GM18502 (cell line): ENCODE measurements around the gene PLCL1.

Experiments
- ATAC-seq: cut with Tn5 transposase; IDR thresholded peaks from one replicate; pipeline ENCODE4 v1.9.1; 2021; ENCODE audit warnings: mild to moderate bottlenecking; ENCODE audit not compliant: unreplicated experiment, poor library complexity

The PLCL1 gene

DNA sequence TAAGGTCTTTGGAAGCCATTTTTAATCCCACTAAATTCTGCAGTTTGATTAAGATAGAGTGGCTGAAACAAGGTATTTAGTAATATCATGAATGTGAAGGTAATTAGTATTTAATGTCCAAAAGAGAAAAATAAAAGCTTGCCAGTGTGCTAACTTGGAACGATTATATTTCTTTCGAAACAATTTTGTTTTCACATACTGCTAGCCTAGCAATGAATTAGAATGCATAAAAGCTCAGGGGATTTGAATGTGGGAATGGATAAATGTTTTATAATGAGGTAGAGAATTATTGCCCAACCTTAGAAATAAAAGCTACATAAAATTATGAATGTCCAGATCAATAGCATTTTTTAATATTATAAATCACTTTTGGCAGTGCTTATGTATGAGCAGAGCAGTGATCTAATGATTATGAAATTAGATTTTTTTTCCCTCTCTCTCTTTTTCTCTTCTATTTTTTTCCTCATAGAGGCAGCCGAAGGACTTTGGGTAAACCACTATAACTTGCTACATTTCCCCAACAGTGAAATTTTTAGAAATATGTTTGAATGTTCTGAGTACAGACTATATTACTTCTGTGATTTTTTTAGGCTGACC is 75.5 kb downstream of the PLCL1 start:
- no peak for ATAC-seq

DNA sequence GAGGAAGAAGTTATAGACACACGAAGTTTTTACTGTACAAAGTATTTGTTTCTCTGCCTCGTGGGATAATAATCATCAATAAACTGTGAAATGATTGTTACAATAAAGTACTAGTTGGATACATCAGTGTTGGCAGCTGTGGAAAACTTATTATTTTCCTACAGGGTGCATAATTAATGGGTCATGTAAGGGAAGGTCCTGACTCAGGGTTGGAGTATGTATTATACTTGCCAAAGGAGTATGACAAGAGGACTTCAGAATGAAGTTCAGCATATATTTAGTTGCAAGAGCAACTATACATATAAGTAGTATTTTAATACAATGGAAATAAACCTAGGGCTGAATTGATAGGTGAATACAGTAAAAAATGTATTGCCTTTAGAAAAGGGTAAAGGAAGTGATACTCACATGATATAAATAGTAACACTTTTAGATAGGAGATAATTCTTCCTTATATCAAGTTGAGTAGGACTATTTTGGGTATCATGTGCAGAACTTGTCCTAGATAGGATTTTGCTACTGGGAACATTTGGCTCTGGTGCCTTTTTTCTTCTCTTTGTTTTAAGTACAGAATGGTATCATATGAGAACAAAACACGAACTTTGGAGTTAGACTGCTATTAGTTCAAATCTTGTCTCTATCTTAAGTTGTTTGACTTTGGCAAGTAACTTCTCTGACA is 79.1 kb downstream of the PLCL1 start:
- ATAC-seq: no peak

DNA sequence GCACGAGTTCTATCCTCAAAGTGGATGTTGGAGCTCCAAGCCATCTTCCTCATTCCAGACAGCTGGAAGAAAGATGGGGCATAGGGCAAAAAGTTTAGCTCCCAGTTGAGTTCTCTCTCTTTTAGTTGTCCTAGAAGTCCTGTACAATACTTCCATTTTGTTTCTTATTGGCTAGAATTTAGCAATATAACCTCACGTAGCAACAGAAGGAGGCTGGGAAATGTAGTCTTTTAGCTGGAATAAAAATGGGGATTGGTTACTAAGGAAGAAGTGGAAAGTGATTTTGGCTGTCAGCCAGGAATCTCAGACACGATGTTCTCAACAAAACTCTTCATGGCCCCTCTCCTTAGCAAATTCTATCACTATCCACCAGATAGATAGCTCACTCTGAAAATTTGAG is 79.9 kb downstream of the PLCL1 start:
- ATAC-seq: no peak

DNA sequence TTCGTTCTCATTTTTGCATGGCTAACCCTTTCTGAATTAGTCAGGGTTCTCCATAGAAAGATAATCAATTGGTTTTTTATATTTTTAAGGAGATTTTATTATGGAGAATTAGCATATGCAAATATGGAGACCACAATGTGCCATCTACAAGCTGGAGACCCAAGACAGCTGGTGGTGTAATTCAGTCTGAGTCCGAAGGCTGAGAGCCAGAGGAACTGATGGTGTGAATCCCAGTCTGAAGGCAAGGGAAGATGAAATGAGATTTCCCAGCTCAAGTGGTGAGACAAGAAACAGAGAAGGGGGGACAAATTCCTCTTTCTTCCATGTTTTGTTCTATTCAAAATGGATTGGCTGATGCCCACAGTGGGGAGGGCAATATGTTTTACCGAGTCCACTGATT is 80.7 kb downstream of the PLCL1 start:
- no peak for ATAC-seq

DNA sequence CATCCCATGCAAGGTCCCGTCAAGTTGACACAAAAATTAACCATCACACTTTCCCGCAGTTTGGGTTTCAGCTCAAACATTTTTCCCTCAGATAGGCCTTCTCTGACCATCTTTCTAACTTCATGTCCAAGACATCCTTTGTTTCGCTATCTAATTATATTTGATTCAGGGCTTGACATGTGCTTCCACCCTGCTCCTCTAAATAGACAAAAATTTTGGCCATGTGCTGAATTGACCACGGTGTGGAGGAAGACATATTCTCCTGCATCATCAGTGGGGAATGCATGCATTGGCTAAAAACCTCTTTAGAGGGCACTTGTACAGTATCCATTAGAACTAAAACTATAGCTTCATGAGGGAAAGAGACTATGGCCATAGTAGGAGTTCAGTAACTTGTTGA is 81.2 kb downstream of the PLCL1 start:
- no peak for ATAC-seq

DNA sequence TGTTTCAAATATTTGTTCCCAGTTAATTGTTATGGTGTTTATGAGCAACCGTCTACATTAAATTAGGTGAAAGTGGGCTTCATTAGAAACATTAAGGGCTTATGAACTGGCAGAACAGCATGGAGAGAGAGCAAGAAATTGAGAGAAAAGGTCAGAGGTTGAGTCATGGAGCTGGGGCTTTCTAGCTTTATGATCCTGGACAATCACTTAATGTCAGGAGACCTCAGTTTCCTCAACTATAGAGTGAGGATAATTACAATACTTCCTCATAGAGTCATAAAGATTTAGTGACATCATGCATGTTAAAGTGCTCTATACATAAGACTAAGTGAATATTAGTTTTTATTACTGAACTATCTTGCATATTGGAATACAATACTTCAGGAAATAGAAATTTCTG is 83.9 kb downstream of the PLCL1 start:
- no peak for ATAC-seq

DNA sequence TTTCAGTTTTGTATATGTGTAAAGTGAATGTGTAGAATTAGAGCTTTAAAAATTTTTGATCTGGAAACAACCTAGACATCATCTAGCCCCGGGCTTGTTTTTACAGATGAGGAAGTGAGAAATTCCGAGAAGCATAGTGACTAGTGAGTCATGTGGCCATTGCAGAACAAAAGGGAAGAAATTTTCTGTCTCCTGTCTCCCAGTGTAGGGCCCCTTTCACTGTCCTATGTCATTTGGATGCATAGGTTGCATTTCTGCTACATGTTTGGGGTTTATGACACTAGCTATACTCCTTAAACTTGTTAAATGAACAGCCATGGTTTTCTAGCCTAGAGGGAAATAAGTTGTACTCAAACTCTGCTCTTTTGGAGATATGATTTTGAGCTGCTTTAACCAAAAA is 84.6 kb downstream of the PLCL1 start:
- peak; percentile 100 for ATAC-seq

DNA sequence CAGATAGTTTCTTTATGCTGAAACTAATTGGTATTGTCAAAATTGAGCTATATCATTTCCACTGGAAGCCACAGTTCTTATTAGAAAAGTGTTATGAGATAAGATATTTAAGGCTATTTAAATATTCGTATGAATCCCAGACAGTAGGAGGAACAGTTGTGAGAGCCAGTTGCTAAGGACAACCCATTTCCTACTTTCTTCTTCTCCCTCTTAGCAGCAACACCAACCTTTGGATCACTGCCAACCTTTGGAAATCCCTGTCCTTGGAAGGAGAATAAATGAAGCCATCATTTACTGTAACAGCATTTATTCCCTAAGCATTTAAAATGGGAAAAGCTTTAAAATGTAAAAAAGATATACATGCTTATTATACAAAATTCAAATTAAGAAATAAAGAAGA is 85.8 kb downstream of the PLCL1 start:
- ATAC-seq: no peak

DNA sequence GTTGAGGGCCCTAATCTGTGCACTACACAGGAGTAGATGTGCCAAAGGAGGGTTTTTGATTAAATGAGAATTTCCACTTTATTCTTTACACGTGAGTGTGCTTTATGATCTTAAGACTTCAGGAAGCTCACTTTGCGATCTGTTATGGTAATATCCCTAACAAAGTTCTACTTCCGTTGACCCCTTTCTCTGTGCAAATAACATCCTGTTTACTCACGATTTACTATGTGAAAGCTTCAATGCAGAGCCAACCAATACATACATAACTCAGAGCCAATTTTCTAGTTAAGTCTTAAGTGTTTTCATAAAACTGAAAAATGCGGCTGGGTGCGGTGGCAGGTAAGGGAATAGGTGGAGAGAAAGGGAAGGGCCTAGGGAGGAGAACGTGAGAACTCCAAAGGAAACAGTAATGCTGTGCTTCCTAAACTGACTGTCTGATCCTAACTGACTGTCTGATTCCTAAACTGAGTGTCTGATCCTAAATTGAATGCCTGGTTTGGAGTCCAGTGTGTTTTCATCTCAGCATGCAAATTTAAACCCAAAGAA is 87.6 kb downstream of the PLCL1 start:
- ATAC-seq: no peak

DNA sequence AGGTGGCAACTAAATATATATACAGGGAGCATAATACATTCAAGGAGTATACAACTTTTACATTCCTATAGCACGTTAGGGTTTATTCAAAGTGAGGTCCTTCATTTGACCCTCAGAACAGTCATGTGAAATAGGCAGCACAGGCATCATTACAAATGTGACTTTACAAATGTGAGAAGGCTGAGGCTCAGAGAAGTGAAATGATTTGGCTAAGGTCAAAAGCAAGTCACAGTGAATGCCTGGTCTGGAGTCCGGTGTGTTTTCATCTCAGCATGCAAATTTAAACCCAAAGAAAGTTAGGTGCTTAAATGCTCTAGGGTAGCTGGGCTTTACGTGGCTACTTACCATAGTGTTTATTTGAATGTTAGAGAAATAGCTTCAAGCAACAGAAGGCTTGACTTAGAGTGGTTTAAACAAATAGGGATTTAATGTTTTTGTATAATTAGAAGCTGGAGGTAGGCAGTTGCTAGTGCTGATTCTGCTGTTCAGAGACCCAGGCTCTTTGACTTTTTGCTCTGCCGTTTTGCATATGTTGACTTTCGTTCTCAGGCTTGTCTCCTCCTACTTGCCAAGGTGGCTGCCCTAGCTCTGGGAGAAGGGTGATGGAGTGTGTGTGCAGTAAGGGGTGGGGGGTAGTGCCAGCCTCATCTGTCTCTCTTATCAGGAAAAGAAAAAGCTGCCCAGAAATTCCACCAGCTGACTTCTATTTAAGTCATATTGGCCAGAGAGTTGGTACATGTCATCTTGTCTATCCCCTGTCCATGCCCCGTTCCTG is 89.2 kb downstream of the PLCL1 start:
- no peak for ATAC-seq

DNA sequence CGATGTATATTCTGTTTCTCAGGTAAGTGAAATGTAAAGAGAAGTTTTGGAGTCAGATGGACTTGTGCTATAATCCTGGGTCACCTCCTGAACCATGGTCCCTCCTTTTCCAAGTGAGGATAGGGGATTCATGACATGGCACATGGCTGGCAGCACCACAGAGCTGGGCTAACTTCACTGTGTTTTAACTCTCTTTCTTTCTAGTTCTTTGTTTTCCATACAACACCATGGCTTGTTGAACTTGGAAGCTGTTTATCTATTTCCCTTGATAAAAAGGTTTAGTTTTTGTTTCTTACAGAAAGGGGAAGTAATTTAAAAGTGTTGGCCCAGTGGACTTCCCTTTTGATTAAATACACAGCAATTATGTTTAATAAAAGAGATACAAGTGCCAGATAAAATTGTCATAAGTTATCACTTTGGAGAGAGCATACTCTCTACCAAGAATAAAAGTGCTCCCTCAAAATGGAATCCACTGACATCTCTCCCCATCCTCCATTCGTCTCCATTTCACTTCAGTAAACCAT is 90.4 kb downstream of the PLCL1 start:
- ATAC-seq: no peak

DNA sequence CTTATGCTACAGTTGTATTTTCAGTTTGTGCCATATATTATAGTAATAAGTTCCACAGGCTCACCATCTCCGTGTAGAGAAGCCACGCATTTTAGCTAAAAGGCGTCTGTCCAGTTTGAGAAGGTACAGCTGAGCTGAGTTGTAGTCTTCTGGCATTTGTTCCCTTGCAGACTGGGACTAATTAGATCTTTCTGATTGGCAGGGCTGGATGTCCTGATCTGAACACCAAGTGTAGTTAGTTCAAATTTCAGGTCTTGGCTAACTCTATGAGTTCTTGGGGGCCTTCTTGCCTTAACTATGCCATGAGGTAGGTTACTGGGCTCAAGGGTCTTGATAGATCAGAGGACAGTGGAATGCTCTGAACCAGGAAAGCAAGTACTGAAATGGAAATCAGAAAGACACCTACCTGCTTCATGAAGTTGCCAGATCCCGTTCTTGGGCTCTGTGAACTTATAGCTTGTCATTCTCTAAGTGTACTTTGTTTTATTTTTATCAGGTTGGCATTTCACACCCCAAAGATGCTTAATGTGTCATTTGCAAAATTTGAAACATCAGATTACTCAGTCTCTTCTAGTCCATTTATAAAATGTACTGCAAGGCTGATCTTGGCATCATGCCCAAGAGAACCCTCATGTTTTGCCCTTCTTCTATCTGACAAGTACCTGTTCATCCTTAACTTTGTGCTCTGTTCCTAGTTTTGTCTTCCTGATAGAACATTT is 93.7 kb downstream of the PLCL1 start:
- ATAC-seq: no peak

DNA sequence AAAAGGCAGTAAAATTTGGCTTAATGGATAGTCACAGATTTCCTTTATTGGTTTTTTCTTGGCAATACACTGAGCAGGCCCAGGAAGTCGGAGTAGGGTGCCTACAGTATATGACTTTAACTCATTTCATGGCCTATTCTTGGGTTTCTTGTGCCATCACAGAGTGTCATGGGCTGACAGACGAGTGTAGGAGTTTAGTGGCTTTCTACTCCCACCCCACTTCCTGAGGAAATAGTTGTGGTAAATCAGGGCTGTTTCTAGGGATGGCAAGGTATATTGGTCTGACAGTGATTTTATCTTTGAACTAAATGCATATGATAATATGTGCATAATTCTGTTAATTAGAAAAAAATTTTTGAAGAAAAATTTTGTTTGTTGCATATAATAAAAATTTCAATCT is 100.1 kb downstream of the PLCL1 start:
- peak; percentile 59 for ATAC-seq

DNA sequence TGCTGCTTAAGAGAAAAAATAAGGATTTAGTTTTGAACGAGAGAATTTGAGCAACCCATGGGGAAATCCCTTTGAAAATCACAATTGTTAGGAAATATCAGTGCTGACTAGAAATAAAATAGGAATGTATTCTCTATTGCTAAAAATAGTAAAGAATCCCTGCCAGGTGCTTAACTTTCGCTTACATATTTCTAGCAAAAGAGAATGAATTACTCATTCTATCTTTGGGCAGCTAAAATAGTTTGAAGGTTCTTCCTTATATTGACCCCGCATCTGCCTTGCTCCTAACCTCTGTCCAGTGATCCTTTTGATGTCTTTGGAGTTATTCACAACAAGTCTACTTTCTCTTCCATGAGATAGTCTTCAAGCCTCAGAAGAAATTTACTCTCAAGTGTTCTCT is 103.8 kb downstream of the PLCL1 start:
- no peak for ATAC-seq

DNA sequence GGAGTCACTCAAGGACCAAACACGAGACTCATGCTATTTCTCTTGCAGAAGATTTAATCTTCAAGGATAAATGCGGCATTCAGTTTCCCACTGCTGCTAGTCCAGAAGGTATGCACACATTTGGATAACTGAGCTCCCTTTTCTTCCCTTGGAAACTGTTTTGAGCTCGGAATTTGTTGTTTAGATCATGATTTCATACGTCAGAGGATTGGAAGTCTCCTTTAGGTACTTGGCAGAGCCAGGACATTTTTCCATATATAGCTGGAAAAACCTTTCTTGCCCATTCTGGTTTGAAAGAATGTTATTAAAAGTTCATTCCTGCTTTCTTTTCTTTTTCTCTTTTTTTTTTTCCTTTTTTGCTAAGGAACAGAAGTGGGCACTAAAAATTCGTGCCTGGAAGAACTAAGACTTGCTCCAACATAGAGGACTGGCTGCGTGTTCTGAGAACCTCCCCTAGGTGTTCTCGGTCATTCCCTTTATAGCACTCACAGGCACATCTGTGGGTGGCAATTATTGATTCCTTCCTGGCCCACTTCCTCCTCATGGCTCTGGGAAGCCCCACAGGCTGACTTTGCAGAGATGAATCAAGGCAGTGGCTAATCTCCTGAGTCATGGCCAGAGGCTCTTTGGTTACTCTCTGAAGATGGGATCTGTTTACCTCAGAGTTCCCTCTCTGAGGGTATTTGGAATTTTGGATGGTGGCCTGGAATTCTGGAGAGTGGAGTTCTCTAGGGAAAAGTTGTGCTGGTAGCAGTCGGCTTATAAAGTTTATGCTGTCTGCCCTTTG is 104.8 kb downstream of the PLCL1 start:
- ATAC-seq: no peak

DNA sequence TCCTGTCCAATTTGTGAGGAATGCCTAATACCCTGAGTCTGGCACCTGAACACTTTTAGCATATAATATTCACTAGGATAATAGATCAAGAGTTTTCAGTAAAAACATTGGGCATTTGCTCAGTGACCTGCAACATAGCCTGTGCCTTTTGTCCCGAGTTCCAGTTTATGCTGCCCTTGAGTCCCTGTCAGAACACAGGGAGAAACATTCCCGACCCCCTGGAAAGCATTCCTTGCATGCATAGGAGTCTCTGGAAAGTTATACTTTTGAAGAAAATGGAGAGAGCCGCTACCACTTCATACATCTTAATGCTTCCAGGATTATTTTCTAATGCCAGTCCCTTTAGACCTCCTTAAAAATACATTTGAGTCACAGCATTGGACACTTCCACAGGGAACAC is 107.3 kb downstream of the PLCL1 start:
- no peak for ATAC-seq

DNA sequence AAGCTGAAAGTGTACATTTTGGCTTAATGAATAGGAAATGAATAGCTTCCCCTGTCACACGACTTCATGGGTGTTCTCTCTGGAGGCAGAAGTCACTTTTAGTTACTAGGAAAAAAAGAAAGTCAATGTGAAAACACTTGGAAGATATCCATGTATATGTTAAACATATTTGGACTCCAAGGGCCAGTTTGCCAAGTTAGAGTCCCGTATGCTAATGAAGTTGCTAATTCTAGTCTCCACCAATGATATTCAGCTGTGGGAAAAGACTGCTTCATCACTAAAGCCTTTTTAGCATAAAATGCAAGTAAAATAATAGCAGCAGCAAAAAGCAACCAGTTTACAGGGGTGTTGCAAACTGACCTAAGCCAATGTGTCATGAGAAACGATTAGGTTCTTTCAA is 108.7 kb downstream of the PLCL1 start:
- no peak for ATAC-seq

DNA sequence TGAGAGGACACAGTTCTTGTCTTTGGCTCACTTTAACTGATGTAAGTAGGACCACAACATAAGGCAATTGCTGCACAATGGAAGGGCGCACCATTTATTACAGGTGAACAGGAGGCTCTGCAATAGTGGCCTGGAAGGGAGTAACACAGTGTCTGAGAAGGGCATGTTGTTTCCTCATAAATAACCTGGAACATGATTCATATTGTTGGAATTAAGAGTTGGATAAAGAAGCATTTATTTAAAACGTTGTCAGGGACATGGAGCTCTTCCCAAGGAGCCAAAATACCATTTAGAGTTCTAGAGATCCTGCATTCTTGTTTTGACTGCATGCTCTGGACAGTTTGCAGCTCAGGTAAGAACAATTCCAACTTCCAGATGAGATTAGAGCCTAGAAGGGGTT is 110.4 kb downstream of the PLCL1 start:
- ATAC-seq: no peak

DNA sequence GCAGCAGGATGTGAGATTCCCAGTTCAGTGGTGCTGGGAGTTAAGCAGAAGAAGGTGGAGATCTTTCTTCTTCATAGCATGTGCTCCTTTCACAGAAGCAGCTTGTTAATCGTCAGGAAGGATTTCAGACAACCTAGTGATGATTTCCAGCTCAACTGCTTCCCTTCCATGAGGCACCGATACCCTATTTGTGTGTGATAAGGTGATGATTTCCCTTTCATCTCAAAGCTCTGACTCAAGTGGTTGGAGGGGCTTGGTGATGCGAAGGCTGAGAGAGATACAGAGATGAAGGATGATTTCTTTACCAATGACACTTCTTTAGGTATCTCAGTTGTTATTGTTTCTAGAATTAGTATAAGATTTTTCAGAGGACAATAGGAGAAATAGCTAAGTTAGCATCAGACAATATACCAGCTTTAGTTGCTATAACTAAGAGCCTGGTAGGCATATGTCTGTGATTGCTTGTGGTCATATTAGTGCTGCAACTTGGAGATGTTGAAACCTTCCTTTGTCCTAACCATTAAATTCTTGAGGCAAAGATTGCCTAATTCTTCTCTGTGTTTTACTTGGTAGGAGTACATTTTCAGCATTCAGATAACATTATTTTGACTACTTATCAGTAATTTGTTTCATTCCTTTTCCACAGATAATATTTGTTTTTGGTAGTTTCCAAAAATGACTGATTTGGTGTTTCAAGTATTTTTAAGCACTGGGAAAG is 111.3 kb downstream of the PLCL1 start:
- ATAC-seq: no peak
